ENCODE data around the gene CCDC15.

CCDC15 gene

GRCh38 chr11:125069008-125069407 lies 115.0 kb downstream of the CCDC15 start:
- DNase-seq (ENCODE audit: low read depth) = no peak

- DNase-seq (ENCODE audit: low read depth) = no peak
Measured at GRCh38 chr11:125069796-125070195, 115.8 kb downstream of the CCDC15 start.

GRCh38 chr11:125070699-125071254 lies 116.8 kb downstream of the CCDC15 start:
- no peak for DNase-seq (ENCODE audit: low read depth)

- DNase-seq (ENCODE audit: low read depth) = no peak
Measured at GRCh38 chr11:125071435-125071834, 117.4 kb downstream of the CCDC15 start.

GRCh38 chr11:125071846-125072217 lies 117.8 kb downstream of the CCDC15 start:
- DNase-seq (ENCODE audit: low read depth) = no peak

- no peak for DNase-seq (ENCODE audit: low read depth)
Measured at GRCh38 chr11:125072218-125072960, 118.4 kb downstream of the CCDC15 start.

GRCh38 chr11:125072961-125073590 lies 119.1 kb downstream of the CCDC15 start:
- no peak for DNase-seq (ENCODE audit: low read depth)

GRCh38 chr11:125073616-125074483 lies 119.8 kb downstream of the CCDC15 start:
- DNase-seq (ENCODE audit: low read depth) = no peak

GRCh38 chr11:125074511-125075241 lies 120.7 kb downstream of the CCDC15 start:
- no peak for DNase-seq (ENCODE audit: low read depth)

- DNase-seq (ENCODE audit: low read depth) = no peak
Measured at GRCh38 chr11:125075242-125075625, 121.2 kb downstream of the CCDC15 start.

GRCh38 chr11:125075900-125076317 lies 121.9 kb downstream of the CCDC15 start:
- DNase-seq (ENCODE audit: low read depth) = no peak

- DNase-seq (ENCODE audit: low read depth) = no peak
Measured at GRCh38 chr11:125076378-125076945, 122.5 kb downstream of the CCDC15 start.

- DNase-seq (ENCODE audit: low read depth) = no peak
Measured at GRCh38 chr11:125078016-125078415, 124.0 kb downstream of the CCDC15 start.

GRCh38 chr11:125078516-125079140 lies 124.6 kb downstream of the CCDC15 start:
- DNase-seq (ENCODE audit: low read depth) = no peak

- no peak for DNase-seq (ENCODE audit: low read depth)
Measured at GRCh38 chr11:125079151-125079877, 125.3 kb downstream of the CCDC15 start.

- DNase-seq (ENCODE audit: low read depth) = no peak
Measured at GRCh38 chr11:125079878-125080530, 126.0 kb downstream of the CCDC15 start.

GRCh38 chr11:125080531-125080911 lies 126.5 kb downstream of the CCDC15 start:
- no peak for DNase-seq (ENCODE audit: low read depth)

GRCh38 chr11:125081098-125081798 lies 127.2 kb downstream of the CCDC15 start:
- no peak for DNase-seq (ENCODE audit: low read depth)

GRCh38 chr11:125082040-125082439 lies 128.0 kb downstream of the CCDC15 start:
- DNase-seq (ENCODE audit: low read depth) = no peak
